ENCODE data around the gene ADD3. TPM values are rescaled to one million over a fixed set of nuclear protein-coding genes. Genes with fewer than 3 reads are reported as not detected.

Gene ADD3, protein sequence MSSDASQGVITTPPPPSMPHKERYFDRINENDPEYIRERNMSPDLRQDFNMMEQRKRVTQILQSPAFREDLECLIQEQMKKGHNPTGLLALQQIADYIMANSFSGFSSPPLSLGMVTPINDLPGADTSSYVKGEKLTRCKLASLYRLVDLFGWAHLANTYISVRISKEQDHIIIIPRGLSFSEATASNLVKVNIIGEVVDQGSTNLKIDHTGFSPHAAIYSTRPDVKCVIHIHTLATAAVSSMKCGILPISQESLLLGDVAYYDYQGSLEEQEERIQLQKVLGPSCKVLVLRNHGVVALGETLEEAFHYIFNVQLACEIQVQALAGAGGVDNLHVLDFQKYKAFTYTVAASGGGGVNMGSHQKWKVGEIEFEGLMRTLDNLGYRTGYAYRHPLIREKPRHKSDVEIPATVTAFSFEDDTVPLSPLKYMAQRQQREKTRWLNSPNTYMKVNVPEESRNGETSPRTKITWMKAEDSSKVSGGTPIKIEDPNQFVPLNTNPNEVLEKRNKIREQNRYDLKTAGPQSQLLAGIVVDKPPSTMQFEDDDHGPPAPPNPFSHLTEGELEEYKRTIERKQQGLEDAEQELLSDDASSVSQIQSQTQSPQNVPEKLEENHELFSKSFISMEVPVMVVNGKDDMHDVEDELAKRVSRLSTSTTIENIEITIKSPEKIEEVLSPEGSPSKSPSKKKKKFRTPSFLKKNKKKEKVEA
- total RNA-seq = 100 to 1,000 TPM; 273 to 302 TPM
- polyA plus RNA-seq (2013, experiment 1 of 2) = 373 TPM
- 362 TPM for polyA plus RNA-seq (2013, experiment 2 of 2)
- total RNA-seq = 30.9 to 842 (median 397) reads per million in 172 experiments

- H3K36me3 Mint-ChIP-seq (ENCODE audit: low read depth) = peaks cover 35% of the 10 kb centered on the region
- peaks cover 50% of the 10 kb centered on the region for H3K4me1 Mint-ChIP-seq (ENCODE audit: low read depth)
- H3K36me3 ChIP-seq (ENCODE audit: insufficient read depth, low read length) = peaks cover 3% of the 10 kb centered on the region
- no peaks in the 10 kb centered on the region for H3K27me3 Mint-ChIP-seq
- CTCF ChIA-PET = interaction anchor here (0.9 to 1.4 kb wide), 4 partner anchors 8 to 218 kb away, joined by 3 to 5 read pairs (median 4); no protein-coding TSS in a partner anchor
- POLR2A ChIA-PET = interaction anchor here (0.6 to 4.1 kb wide), 31 partner anchors 10 to 853 kb away, joined by 3 to 69 read pairs (median 4); partner anchors contain the start of gene SMNDC1
- no peak within 1 kb of the TSS for H3K27ac Mint-ChIP-seq
- H3K9me3 Mint-ChIP-seq = no peaks in the 10 kb centered on the region
- H3K4me1 ChIP-seq (ENCODE audit: insufficient read depth, low read length) = peaks cover 20% of the 10 kb centered on the region
- ATAC-seq (ENCODE audit: poor library complexity) (peak; percentile 72), DNase-seq (peak; percentile 83 to 97 (median 90))
- H3K4me3 Mint-ChIP-seq = peak within 1 kb of the TSS; percentile 99
- H3K4me3 ChIP-seq (ENCODE audit: low read length) = peak within 1 kb of the TSS; percentile 63
- TF ChIP-seq, protein P1, sequence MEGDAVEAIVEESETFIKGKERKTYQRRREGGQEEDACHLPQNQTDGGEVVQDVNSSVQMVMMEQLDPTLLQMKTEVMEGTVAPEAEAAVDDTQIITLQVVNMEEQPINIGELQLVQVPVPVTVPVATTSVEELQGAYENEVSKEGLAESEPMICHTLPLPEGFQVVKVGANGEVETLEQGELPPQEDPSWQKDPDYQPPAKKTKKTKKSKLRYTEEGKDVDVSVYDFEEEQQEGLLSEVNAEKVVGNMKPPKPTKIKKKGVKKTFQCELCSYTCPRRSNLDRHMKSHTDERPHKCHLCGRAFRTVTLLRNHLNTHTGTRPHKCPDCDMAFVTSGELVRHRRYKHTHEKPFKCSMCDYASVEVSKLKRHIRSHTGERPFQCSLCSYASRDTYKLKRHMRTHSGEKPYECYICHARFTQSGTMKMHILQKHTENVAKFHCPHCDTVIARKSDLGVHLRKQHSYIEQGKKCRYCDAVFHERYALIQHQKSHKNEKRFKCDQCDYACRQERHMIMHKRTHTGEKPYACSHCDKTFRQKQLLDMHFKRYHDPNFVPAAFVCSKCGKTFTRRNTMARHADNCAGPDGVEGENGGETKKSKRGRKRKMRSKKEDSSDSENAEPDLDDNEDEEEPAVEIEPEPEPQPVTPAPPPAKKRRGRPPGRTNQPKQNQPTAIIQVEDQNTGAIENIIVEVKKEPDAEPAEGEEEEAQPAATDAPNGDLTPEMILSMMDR (IDR thresholded peaks at IDR 0.05) = no peak
- H3K9me3 ChIP-seq (ENCODE audit: control insufficient read depth in 1 of 2, insufficient read depth in 1 of 2, low read length in 2 of 2) = no peaks in the 10 kb centered on the region
- intact Hi-C loops (cut with DNase I, micrococcal nuclease) = loop anchor here (2.0 to 10.0 kb wide), 8 partner anchors 29 to 557 kb away; partner anchors contain the start of genes MXI1 (in 2 of the 2), SMC3 (in 1 of the 2), SMNDC1 (in 1 of the 2) and XPNPEP1 (in 1 of the 2)
- no peaks in the 10 kb centered on the region for H3K27me3 ChIP-seq (ENCODE audit: control insufficient read depth in 1 of 2, insufficient read depth in 2 of 2, low read length in 2 of 2)
- peak within 1 kb of the TSS; percentile 64 to 93 for H3K27ac ChIP-seq (ENCODE audit: low read depth in 1 of 2, low read length in 2 of 2)
These were observed at the start of gene ADD3 for GRCh38 chr10:110007701-110008517. Gene ADD3 (plus strand): TSS chr10:110007984. CDS start chr10:110100654, 92,670 bp downstream.

DNA sequence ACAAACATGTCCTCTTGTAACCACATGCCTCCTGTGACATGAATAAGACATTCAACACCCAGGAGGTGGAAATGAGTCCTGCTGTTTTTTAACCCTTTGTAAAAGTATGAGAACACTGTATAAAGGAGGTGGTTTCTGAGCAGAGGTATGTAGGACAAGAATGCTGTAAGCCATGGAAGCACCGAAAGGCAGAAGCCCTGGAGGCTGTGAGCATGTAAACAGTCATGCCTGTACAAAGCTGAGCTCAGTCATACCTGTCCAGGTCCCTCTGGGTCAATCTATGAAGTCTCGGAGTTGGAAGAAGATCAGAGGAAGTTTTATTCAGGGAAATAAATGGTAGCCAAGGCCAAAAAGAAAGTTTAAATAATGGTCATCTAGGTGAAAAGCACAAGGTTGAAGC, 49.7 kb upstream of the ADD3 start:
- Histone ChIP-seq H3K27me3 (ENCODE audit: control insufficient read depth in 1 of 2, insufficient read depth in 2 of 2, low read length in 2 of 2) (no peaks in the 10 kb centered on the region), H3K9me3 (ENCODE audit: control insufficient read depth in 1 of 2, insufficient read depth in 1 of 2, low read length in 2 of 2) (no peaks in the 10 kb centered on the region), H3K4me1 (ENCODE audit: insufficient read depth, low read length) (peaks cover 3% of the 10 kb centered on the region), H3K27ac (ENCODE audit: low read depth in 1 of 2, low read length in 2 of 2) (no peak overlapping the region), H3K4me3 (ENCODE audit: low read length) (no peak overlapping the region), H3K36me3 (ENCODE audit: insufficient read depth, low read length) (no peaks in the 10 kb centered on the region)
- DNase-seq (no peak), ATAC-seq (ENCODE audit: poor library complexity) (no peak)
- Mint-ChIP-seq H3K4me3 (no peak overlapping the region), H3K27ac (no peak overlapping the region), H3K27me3 (no peaks in the 10 kb centered on the region), H3K36me3 (ENCODE audit: low read depth) (no peaks in the 10 kb centered on the region), H3K9me3 (no peaks in the 10 kb centered on the region), H3K4me1 (ENCODE audit: low read depth) (peaks cover 6% of the 10 kb centered on the region)
- ChIA-PET POLR2A (no interaction called here), CTCF (no interaction called here)
- intact Hi-C loops (cut with DNase I, micrococcal nuclease) = no loop called here
- TF ChIP-seq, protein P1 (IDR thresholded peaks at IDR 0.05) = no peak

Data from CD4-positive, alpha-beta T cell (primary cell).